Activated CD4-positive, alpha-beta T cell treated with anti-CD3 and anti-CD28 coated beads, Interleukin-2, amount 50 U/mL, for 16 hours (primary cell): ENCODE data around the gene ASCL2.

Source experiments
- DNase-seq: peaks from one replicate; pipeline ENCODE4 v3.0.0-alpha.2; 2020

The ASCL2 gene

DNA sequence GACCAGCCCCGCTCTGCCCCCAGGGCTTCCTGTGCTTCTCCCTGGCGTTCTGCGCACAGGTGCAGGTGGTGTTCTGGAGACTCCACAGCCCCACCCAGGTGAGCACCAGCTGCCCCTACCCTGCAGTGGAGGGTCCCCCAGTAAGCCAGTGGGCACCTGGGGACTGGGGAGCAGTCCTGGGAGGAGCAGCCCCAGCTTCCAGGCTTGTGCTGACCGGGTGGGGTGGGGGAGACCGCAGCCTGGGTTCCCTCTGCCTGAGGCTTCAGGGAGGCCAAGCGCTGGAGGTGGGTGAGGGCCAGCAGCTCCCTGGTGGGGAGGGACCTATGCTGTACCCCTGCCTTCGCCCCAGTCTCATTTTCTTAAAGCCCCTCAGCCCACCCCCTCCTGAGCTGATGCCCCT, 38.3 kb upstream of the ASCL2 start:
- DNase-seq, result no peak

GRCh38 chr11:2307501-2308331, 37.3 kb upstream of the ASCL2 start:
- no peak for DNase-seq

DNA sequence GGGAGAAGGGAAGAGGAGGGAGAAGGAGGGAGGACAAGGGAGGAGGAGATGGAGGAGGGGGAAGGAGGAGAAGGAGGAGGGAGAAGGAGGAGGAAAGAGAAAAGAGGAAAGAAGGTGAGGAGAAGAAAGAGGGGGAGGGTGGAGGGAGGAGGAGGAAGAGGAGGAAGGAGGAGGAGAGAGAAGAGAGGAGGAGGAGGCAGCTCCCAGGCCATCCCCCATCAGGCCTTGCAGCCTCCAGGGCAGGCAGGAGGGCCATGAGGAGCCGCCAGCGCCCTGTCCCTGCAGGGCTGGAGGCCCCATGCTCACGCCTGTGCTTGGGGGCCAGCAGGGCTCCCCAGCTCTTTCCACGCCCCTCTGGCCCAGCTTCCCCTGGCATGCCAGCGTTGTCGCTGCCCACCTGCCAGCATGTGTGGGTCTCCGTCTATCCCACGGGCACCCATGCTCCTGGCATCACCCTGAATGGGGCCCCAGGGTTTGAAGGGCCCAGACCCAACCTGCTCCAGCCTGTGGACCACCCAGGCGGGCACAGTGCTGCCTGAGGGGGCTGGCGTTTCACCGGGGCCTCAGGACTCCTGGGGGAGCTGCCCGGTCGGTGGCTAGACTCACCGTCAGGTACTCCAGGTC, 36.6 kb upstream of the ASCL2 start:
- DNase-seq, result no peak

DNA sequence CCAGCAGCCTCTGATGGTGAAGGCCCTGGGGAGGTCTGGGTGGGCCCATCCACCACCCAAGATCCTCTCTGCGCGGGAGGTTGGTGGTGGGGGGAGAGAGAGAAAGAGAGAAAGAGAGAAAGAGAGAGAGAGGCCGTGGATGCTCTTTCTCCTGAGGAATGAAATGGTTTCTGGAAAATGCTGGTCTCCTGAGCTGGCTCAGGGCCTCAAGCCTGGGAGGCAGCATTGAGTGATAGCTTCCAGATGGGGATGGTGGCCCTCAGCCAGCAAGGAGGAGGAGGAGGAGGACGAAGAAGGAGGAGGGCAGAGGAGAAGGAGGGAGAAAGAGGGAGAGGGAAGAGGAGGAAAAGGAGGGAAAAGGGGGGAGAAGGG, 36.0 kb upstream of the ASCL2 start:
- DNase-seq, result no peak

- no peak for DNase-seq
Measured at GRCh38 chr11:2305788-2306451, 35.5 kb upstream of the ASCL2 start.

- peak; percentile 82 for DNase-seq
Measured at GRCh38 chr11:2305140-2305778, 34.9 kb upstream of the ASCL2 start.

- DNase-seq, result no peak
Measured at GRCh38 chr11:2304506-2305139, 34.2 kb upstream of the ASCL2 start.

DNA sequence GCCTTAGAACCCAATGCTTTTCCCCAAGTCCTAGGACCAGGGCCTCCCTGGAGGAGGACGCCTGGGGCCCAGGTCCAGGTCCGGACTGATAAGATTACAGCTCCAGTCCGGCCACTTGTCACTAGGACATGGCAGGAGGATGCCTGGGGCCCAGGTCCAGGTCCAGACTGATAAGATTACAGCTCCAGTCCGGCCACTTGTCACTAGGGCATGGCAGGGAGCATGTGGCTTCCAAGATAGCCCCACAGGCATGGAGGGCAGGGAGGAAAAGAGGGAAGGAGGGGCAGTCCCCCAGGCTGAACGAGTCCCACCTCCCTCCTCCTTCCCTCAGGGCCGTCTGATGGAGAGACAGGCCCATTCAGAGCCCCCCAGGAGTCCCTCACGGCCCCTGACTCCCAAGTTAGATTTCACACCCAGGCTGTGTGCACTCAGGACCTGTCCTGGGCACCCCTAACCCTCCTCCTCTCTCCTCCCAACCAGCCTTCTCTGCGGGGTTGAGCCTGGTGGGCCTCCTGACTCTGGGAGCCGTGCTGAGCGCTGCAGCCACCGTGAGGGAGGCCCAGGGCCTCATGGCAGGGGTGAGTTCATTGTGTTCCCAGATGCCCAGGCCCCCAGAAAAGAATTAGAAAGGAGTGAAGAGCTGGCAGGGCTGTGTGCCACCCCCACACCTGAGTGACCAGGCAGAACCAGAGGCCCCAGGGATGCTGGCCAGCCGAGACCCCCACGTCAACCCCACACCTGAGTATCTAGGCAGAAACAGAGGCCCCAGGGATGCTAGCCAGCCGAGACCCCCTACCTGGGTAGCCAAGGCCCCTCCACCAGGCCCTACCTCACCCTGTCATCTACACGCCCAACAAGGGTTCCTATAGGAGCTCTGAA, 33.5 kb upstream of the ASCL2 start:
- DNase-seq, result no peak

GRCh38 chr11:2302896-2303626, 32.7 kb upstream of the ASCL2 start:
- no peak for DNase-seq

- DNase-seq, result no peak
Measured at GRCh38 chr11:2302306-2302895, 32.0 kb upstream of the ASCL2 start.

GRCh38 chr11:2301631-2302305, 31.4 kb upstream of the ASCL2 start, which contains the start of the genes C11orf21 and TSPAN32:
Gene C11orf21 (minus strand): TSS chr11:2301918. CDS start chr11:2301808, 110 bp downstream.
Gene TSPAN32 (plus strand): TSS chr11:2302013. CDS start chr11:2302150, 137 bp downstream.
- DNase-seq, result peak; percentile 74

DNA sequence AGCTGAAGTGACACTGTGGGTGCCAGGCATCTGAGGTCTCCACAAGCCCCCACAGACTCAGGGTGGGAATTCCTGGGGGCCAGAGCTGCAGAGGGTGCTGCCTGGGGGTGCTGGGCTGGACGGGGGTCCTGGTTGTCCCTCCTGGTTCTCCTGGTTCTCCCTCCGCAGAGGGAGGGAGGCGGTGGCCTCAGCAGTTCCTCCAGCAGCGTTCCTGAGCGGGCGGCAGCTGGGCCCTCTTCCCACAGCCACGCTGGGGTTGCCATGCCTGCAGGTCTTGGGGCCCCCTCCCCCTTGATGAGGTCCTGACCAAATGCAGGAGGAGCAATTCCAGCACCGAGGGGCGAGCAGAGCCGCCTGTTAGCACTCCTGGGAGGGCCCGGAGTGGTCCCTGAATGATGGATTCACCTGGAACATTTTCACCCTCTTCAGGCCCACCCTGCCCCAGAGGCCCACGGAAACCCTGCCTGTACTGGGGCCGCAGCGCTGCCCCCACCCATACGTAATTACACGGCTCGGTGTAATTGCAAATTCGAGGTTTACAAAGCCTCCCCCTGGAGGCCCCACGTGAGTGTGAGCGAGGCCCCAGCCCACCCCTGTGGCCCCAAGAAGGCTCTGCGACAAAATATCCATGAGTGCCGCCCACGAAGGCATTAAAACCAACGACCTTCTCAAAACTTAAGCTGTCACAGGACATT, 30.7 kb upstream of the ASCL2 start:
- DNase-seq, result no peak

- DNase-seq, result no peak
Measured at GRCh38 chr11:2300290-2300935, 30.0 kb upstream of the ASCL2 start.

- DNase-seq, result no peak
Measured at GRCh38 chr11:2299773-2300172, 29.4 kb upstream of the ASCL2 start.

DNA sequence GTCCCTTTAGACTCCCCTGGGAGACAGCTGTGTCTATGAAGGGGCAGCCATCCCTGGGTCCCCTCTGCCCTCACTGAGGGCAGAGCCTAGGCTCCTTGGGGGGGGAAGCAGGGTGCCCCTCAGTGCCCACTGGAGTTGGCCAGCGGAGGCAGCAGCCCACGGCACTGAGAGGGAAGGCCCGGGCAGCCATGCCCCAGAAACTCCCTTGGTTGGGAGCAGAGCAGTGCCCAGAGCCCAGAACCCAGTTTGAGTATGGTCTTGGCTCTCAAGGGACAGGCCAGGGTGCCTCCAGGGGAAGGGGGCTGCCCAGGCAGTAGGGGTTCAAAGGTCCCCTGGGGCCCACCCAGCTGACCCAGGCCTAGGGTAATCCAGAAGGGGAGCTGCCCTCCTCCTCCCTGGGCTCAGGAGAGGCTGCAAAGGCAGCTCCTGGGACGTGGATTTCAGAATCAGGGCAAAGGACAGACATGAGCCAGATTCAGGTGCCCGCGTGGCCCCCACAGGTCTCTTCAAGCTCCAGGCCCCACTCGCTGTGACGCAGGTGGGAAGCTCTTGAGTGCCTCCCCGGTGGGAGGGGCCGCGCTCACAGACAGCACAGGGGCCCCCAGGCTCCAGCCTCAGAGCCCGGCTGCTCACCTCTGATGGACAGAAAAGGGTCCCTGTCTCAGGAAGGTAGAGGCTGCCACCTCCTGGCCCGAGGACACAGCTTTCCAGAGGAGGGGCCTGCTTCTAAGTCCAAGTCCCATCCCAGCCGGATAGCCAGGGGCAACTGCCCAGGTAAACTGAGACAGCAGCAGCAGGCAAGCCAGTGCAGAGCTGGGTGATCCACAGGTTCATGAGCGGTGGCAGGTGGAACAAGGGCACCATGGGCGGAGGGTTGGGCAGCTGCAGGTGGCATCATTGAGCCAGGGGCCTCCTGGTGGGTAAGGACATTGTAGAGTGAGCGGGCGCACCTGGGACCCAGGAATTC, 28.7 kb upstream of the ASCL2 start:
- no peak for DNase-seq

GRCh38 chr11:2298131-2298794, 27.9 kb upstream of the ASCL2 start:
- no peak for DNase-seq

DNA sequence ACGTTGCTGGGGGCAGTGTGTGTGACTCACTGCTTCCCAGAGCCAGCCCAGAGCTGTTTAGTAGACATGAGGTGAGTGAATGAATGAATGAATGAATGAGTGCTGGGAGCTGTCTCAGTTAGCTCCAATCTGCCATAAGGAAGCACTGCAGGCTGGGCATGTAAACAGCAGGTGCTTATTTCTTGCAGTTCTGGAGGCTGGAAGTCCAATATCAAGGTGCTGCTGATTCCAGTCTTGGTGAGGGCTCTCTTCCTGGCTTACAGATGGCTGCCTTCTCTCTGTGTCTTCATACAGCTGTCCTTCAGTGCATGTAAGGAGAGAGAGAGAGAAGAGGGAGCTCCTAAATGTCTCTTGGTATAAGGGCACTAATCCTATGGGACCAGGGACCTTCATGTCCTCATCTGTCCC, 27.2 kb upstream of the ASCL2 start:
- DNase-seq, result no peak
